A204.1 (cell line): ENCODE data around the gene KLF15.

ENCODE experiments used
- FAIRE-seq: peaks from 2 replicates; lab custom pipeline; 2012; peaks lifted over from hg19 to GRCh38; lab: Jason Lieb, UNC

KLF15 gene

GRCh38 chr3:126320517-126321293 is 36.5 kb downstream of the KLF15 start:
- FAIRE-seq, result no peak

- FAIRE-seq, result no peak
These were observed 37.4 kb downstream of the KLF15 start for GRCh38 chr3:126319701-126320295.

- no peak for FAIRE-seq
These were observed 39.9 kb downstream of the KLF15 start for GRCh38 chr3:126317029-126317996.

GRCh38 chr3:126316501-126316939 is 40.7 kb downstream of the KLF15 start:
- FAIRE-seq, result no peak

GRCh38 chr3:126316031-126316461 is 41.2 kb downstream of the KLF15 start:
- FAIRE-seq, result no peak

GRCh38 chr3:126314790-126315658 is 42.2 kb downstream of the KLF15 start:
- no peak for FAIRE-seq

- FAIRE-seq, result no peak
These were observed 42.9 kb downstream of the KLF15 start for GRCh38 chr3:126314305-126314789.

- no peak for FAIRE-seq
These were observed 43.5 kb downstream of the KLF15 start for GRCh38 chr3:126313580-126314304.

GRCh38 chr3:126313166-126313565 is 44.0 kb downstream of the KLF15 start:
- no peak for FAIRE-seq

GRCh38 chr3:126312341-126312740 is 44.9 kb downstream of the KLF15 start:
- FAIRE-seq, result no peak

- no peak for FAIRE-seq
These were observed 45.8 kb downstream of the KLF15 start for GRCh38 chr3:126311338-126311978.

GRCh38 chr3:126310816-126311215 is 46.4 kb downstream of the KLF15 start:
- FAIRE-seq, result no peak

GRCh38 chr3:126309861-126310655 is 47.1 kb downstream of the KLF15 start:
- no peak for FAIRE-seq

- no peak for FAIRE-seq
These were observed 48.0 kb downstream of the KLF15 start for GRCh38 chr3:126309165-126309564.

GRCh38 chr3:126308394-126309125 is 48.6 kb downstream of the KLF15 start:
- FAIRE-seq, result no peak

GRCh38 chr3:126307591-126308393 is 49.4 kb downstream of the KLF15 start:
- no peak for FAIRE-seq

- no peak for FAIRE-seq
These were observed 50.2 kb downstream of the KLF15 start for GRCh38 chr3:126306888-126307482.
